Measurements from ENCODE around the gene AKR1C4.

The AKR1C4 gene

GRCh38 chr10:5266804-5267203 is 70.2 kb downstream of the AKR1C4 start:
- no peak for DNase-seq (ENCODE audit: low spot score)

GRCh38 chr10:5268234-5268633 is 71.6 kb downstream of the AKR1C4 start:
- no peak for DNase-seq (ENCODE audit: low spot score)
